Breast epithelium (tissue), 4 donors: ENCODE results near the gene PLXNA4. TPM values are rescaled to one million over a fixed set of nuclear protein-coding genes. Genes with fewer than 3 reads are reported as not detected.

Experiments used
- DNase-seq, 2 donors: peaks; one replicate each; pipeline ENCODE4 v3.0.0-alpha.2; 2019; ENCODE audit warnings: low spot score in 2 of 2
- H3K27ac ChIP-seq, 2 donors: fragments of 200-600 bp; sonication (generic) in 1 of 2; one replicate each; pipeline ENCODE4 v1.5.1; 2016 to 2019; ENCODE audit warnings: mild to moderate bottlenecking in 1 of 2
- H3K27me3 ChIP-seq, 2 donors: fragments of 200-600 bp; sonication (generic) in 1 of 2; one replicate each; pipeline versions ENCODE4 v1.5.1 to v1.6.0; 2017 to 2019; ENCODE audit warnings: control low read depth in 1 of 2, mild to moderate bottlenecking in 1 of 2
- H3K36me3 ChIP-seq: fragments of 200-600 bp; one replicate; pipeline ENCODE4 v1.5.1; 2019
- H3K4me1 ChIP-seq, 2 donors: fragments of 200-600 bp; sonication (generic); one replicate each; pipeline ENCODE4 v1.5.1; 2016 to 2019; ENCODE audit warnings: control low read depth in 1 of 2
- H3K4me3 ChIP-seq, 3 donors: fragments of 200-600 bp; sonication (generic); 1 replicate in 2 of 3; 2 replicates in 1 of 3; pipeline ENCODE4 v1.5.1; 2016 to 2019; ENCODE audit warnings: mild to moderate bottlenecking in 3 of 3, moderate library complexity in 2 of 3
- H3K9me3 ChIP-seq, 2 donors: fragments of 200-600 bp; sonication (generic) in 1 of 2; one replicate each; pipeline ENCODE4 v1.5.1; 2016 to 2019; ENCODE audit warnings: control low read depth in 1 of 2
- CTCF ChIP-seq, 3 donors: fragments of 450-650 bp; IDR thresholded peaks; one replicate each; pipeline ENCODE4 v1.5.1; 2016 to 2017; ENCODE audit warnings: antibody characterized with exemption in 3 of 3, mild to moderate bottlenecking in 3 of 3, moderate library complexity in 3 of 3
- POLR2A ChIP-seq: fragments of 450-650 bp; IDR thresholded peaks from one replicate; pipeline ENCODE4 v1.6.1; 2016; ENCODE audit warnings: antibody characterized with exemption, mild to moderate bottlenecking, moderate library complexity
- POLR2AphosphoS5 ChIP-seq, 3 donors: sonication (generic); formaldehyde crosslinking; IDR thresholded peaks; one replicate each; pipeline ENCODE4 v1.6.1; 2017; ENCODE audit warnings: antibody characterized with exemption in 3 of 3
- intact Hi-C: fragments of 100-400 bp; cut with DNase I; formaldehyde crosslinking; loops from one replicate; pipeline ENCODE4 v1.15.1; 2023; ENCODE audit warnings: low total_unique reads
- total RNA-seq, 3 donors: library from RNA; depleted of rRNA; stranded (reverse); fragments of >200 nt; gene quantifications; one replicate each; pipeline ENCODE4 v1.1.0, GENCODE V29; 2016

PLXNA4 gene
- total RNA-seq, 3 donors from 2014 or later = 7.2 to 32.5 (median 26.2) TPM

GRCh38 chr7:132158841-132159240, 417.4 kb downstream of the PLXNA4 start:
- H3K27ac ChIP-seq = no peak overlapping the region
- no peak for DNase-seq
- no peak overlapping the region for H3K4me3 ChIP-seq
- intact Hi-C loops = no loop called here
- no peaks in the 10 kb centered on the region for H3K4me1 ChIP-seq
- TF ChIP-seq POLR2AphosphoS5 (IDR thresholded peaks at IDR 0.05) = no peak
- TF ChIP-seq POLR2A = no peak
- TF ChIP-seq CTCF (IDR thresholded peaks at IDR 0.05) = no peak
- H3K27me3 ChIP-seq = no peaks in the 10 kb centered on the region
- no peaks in the 10 kb centered on the region for H3K9me3 ChIP-seq
- no peaks in the 10 kb centered on the region for H3K36me3 ChIP-seq

GRCh38 chr7:132158166-132158565, 418.1 kb downstream of the PLXNA4 start:
- H3K36me3 ChIP-seq = no peaks in the 10 kb centered on the region
- no peak overlapping the region for H3K4me3 ChIP-seq
- no peaks in the 10 kb centered on the region for H3K9me3 ChIP-seq
- H3K4me1 ChIP-seq = no peaks in the 10 kb centered on the region
- TF ChIP-seq POLR2AphosphoS5 (IDR thresholded peaks at IDR 0.05) = no peak
- DNase-seq = no peak
- no peaks in the 10 kb centered on the region for H3K27me3 ChIP-seq
- no peak overlapping the region for H3K27ac ChIP-seq
- intact Hi-C loops = no loop called here

DNA sequence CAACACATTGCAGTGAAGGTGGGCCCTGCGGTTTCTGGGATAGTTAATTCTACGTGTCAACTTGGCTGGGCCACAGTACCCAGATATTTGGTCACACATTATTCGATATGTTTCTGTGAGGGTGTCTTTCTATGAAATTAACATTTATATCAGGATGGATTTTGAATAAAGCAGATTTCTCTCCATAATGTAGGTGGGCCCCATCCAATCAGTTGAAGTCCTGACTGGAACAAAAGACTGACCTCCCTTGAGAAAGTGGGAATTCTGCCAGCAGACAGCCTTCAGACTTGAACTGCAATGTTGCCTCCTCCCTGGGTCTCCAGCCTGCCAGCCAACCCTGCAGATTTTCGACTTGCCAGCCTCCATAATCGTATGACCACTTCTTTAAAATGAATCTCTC, 420.6 kb downstream of the PLXNA4 start:
- Histone ChIP-seq H3K27ac (no peak overlapping the region), H3K4me3 (no peak overlapping the region), H3K9me3 (no peaks in the 10 kb centered on the region), H3K36me3 (no peaks in the 10 kb centered on the region), H3K4me1 (no peaks in the 10 kb centered on the region), H3K27me3 (no peaks in the 10 kb centered on the region)
- TF ChIP-seq POLR2AphosphoS5 (IDR thresholded peaks at IDR 0.05) (no peak), POLR2A (no peak), CTCF (IDR thresholded peaks at IDR 0.05) (no peak)
- intact Hi-C loops = no loop called here
- no peak for DNase-seq

GRCh38 chr7:132154695-132155471, 421.4 kb downstream of the PLXNA4 start:
- Histone ChIP-seq H3K4me1 (no peaks in the 10 kb centered on the region), H3K27me3 (no peaks in the 10 kb centered on the region)

GRCh38 chr7:132154248-132154647, 422.0 kb downstream of the PLXNA4 start:
- intact Hi-C loops = no loop called here
- no peak for DNase-seq
- TF ChIP-seq CTCF (IDR thresholded peaks at IDR 0.05) (no peak), POLR2AphosphoS5 (IDR thresholded peaks at IDR 0.05) (no peak), POLR2A (no peak)
- H3K36me3 ChIP-seq = no peaks in the 10 kb centered on the region
- H3K4me3 ChIP-seq = no peak overlapping the region
- H3K4me1 ChIP-seq = no peaks in the 10 kb centered on the region
- no peaks in the 10 kb centered on the region for H3K27me3 ChIP-seq
- H3K9me3 ChIP-seq = no peaks in the 10 kb centered on the region
- no peak overlapping the region for H3K27ac ChIP-seq

More at GRCh38 chr7:132154695-132155471, 421.4 kb downstream of the PLXNA4 start:
- no peaks in the 10 kb centered on the region for H3K9me3 ChIP-seq
- no peak overlapping the region for H3K4me3 ChIP-seq
- intact Hi-C loops = no loop called here
- H3K36me3 ChIP-seq = no peaks in the 10 kb centered on the region
- no peak for TF ChIP-seq POLR2AphosphoS5 (IDR thresholded peaks at IDR 0.05)
- no peak for TF ChIP-seq CTCF (IDR thresholded peaks at IDR 0.05)
- no peak for TF ChIP-seq POLR2A
- H3K27ac ChIP-seq = no peak overlapping the region
- no peak for DNase-seq
